ENCODE data around the gene CEBPB.

DNA sequence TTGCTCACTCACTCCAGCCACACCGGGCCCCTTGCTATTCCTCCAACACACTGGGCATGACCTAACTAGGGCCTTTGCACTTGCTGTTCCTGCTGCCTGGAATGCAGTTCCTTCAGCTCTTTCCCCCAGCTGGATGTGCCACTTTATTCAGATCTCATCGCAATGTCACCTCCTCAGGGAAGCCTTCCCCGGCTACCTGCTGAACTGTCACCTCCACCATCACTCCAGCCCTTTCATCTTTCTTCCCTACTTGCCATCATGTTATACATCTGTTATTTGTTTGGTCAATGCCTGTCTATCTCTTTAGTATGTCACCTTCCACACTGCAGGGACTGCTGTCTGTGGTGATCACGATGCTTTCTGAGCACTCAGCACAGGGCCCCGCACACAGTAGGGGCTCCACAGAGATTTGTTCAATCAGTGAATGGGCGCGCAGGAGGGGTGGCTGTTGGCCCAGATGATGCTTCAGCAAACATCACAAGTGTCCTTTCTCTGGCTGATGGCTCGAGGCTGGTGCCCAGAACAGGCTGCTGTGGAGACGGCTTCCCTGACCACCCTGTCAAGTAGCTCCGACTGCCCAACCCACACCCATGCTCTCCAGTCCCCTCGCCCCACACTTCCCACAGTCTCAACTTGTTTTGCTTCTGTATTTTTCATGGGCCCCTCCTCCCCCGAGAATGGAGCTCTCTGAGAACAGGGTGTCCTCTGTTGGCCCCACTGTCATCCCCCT is 31.8 kb downstream of the CEBPB start:
- TF ChIP-seq, protein P1, sequence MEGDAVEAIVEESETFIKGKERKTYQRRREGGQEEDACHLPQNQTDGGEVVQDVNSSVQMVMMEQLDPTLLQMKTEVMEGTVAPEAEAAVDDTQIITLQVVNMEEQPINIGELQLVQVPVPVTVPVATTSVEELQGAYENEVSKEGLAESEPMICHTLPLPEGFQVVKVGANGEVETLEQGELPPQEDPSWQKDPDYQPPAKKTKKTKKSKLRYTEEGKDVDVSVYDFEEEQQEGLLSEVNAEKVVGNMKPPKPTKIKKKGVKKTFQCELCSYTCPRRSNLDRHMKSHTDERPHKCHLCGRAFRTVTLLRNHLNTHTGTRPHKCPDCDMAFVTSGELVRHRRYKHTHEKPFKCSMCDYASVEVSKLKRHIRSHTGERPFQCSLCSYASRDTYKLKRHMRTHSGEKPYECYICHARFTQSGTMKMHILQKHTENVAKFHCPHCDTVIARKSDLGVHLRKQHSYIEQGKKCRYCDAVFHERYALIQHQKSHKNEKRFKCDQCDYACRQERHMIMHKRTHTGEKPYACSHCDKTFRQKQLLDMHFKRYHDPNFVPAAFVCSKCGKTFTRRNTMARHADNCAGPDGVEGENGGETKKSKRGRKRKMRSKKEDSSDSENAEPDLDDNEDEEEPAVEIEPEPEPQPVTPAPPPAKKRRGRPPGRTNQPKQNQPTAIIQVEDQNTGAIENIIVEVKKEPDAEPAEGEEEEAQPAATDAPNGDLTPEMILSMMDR (IDR thresholded peaks at IDR 0.05; ENCODE audit: low read depth, low read length, poor library complexity, severe bottlenecking) = no peak
- TF ChIP-seq EZH2phosphoT487 (IDR thresholded peaks at IDR 0.05; ENCODE audit: borderline replicate concordance, low read length) = no peak
